BLaER1 treated with 17β-estradiol and CSF1 and Interleukin-3, amounts not matched to agents 10 nM and 100 nM (cell line): ENCODE measurements around the gene NACC2.
"Not testable (repeated sequence)": the region's sequence is repeated elsewhere in the genome, so short reads cannot be mapped to it uniquely, and the experiment has no call there.

Experiments used
- H3K27ac ChIP-seq, 11 experiments: shearing (Covaris generic); formaldehyde crosslinking; 2 replicates each; pipeline ENCODE4 v1.8.1; 2022
- H3K27me3 ChIP-seq, 11 experiments: shearing (Covaris generic); formaldehyde crosslinking; 2 replicates each; pipeline ENCODE4 v1.8.1; 2022
- H3K36me3 ChIP-seq, 11 experiments: shearing (Covaris generic); formaldehyde crosslinking; 2 replicates each; pipeline ENCODE4 v1.8.1; 2022
- H3K4me1 ChIP-seq, 10 experiments: shearing (Covaris generic); formaldehyde crosslinking; 2 replicates each; pipeline ENCODE4 v1.8.1; 2022
- H3K4me2 ChIP-seq, 11 experiments: shearing (Covaris generic); formaldehyde crosslinking; 2 replicates each; pipeline ENCODE4 v1.8.1; 2022
- H3K4me3 ChIP-seq, 10 experiments: shearing (Covaris generic); formaldehyde crosslinking; 2 replicates each; pipeline ENCODE4 v1.8.1; 2022
- H3K9ac ChIP-seq, 11 experiments: shearing (Covaris generic); formaldehyde crosslinking; 2 replicates each; pipeline ENCODE4 v1.8.1; 2022
- H3K9me3 ChIP-seq, 11 experiments: shearing (Covaris generic); formaldehyde crosslinking; replicated peaks in 1 of 11; 2 replicates each; pipeline ENCODE4 v1.8.1; 2022
- H4K20me1 ChIP-seq, 11 experiments: shearing (Covaris generic); formaldehyde crosslinking; 2 replicates each; pipeline ENCODE4 v1.8.1; 2022
- Cebpa-rat ChIP-seq, 11 experiments: shearing (Covaris generic); IDR thresholded peaks; 2 replicates each; pipeline ENCODE4 v1.8.1; 2022

The NACC2 gene

DNA sequence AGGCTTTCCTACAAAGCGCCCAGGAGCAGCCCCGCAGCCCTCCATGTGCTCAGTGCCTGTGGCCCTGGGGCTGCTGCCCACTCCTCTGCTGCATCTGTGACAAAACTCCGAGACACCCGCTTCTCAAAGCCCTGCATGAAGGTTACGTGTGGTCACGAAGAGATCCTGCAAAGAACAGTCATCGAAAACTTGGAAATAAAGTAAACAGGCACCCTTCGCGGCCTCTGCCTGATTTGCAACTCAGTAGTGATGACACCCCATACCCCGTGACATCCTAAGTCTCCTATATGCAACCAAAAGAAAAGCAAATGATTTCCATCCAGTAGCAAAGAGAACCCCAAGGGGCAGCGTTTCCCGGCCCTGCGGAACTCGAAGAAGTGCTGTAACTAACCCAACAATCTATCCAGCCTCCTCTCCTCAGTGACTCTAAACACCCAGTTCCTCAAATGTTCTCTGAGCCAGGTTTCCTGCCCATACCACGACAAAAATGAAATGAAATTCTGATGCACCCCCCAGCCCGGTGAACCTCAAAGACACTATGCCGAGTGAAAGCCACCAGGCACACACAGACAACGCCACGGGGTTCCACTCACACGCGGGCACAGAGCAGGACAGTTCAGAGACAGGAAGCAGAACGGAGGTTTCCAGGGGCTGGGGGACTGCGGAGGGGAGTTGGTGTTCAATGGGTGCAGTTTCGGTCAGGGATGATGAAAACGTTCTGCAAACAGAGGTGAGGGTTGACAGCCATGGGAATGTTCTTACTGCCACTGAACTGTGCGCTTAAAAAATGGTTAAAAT lies 19.0 kb downstream of the NACC2 start:
- peaks cover 0 to 10% (median 0%) of the 10 kb centered on the region in 11 experiments; a peak in 3 of 22 replicates for H3K27me3 ChIP-seq
- H3K4me1 ChIP-seq = peaks cover 35 to 66% (median 61%) of the 10 kb centered on the region in 10 experiments
- no peak for TF ChIP-seq Cebpa-rat (IDR thresholded peaks at IDR 0.05)
- H3K36me3 ChIP-seq = peaks cover 0 to 32% (median 0%) of the 10 kb centered on the region in 11 experiments; a peak in 3 of 22 replicates
- peak overlapping the region; percentile 67 to 94 (median 75) for H3K4me2 ChIP-seq
- H3K9me3 ChIP-seq = no peaks in the 10 kb centered on the region
- H3K27ac ChIP-seq = peak overlapping the region; percentile 5 to 76 (median 61); a peak in 19 of 22 replicates
- H4K20me1 ChIP-seq = peaks cover 0 to 75% (median 0%) of the 10 kb centered on the region in 11 experiments; a peak in 6 of 22 replicates
- peak overlapping the region; percentile 24 to 69 (median 42); a peak in 18 of 22 replicates for H3K9ac ChIP-seq
- H3K4me3 ChIP-seq = peak overlapping the region in 3 of 10 experiments; percentile 0 to 13 (median 12); a peak in 4 of 20 replicates

DNA sequence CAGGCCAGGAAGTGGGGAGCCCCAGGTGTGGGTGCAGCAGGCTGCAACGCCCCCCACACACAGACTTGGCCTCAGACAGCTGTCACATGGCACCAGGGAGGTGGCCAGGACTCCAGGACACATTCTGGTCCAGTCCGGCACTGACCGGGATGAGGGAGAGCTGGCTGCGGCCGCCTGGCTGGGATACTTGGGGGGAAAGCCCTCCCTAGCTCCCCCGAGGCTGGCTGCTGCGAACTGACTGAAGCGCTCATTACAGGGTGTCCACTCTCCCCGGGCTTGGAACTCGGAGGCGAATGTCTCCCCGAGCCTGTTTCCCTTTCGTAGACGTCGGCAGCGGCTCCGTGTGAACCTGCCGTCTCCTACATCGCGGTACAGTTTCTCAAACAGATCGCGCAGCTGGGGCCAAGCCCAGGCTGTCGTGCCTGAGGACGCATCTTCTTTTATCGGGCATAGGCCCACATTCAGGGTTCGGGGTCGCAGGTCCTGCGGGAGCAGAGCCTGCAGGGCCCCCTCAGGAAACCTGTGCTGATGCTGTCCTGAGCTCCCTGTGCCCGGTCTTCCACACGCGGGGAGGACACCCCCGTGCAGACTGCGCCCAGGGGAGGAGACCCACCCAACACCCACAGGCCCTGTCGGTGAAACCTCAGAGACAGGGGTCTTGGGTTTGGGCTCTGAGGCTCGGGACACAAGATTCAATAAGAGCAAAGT lies 19.8 kb downstream of the NACC2 start:
- Histone ChIP-seq H3K9ac (peak overlapping the region; percentile 24 to 69 (median 42); a peak in 18 of 22 replicates), H3K36me3 (peaks cover 0 to 35% (median 0%) of the 10 kb centered on the region in 11 experiments; a peak in 3 of 22 replicates), H3K27me3 (peaks cover 0 to 10% (median 0%) of the 10 kb centered on the region in 11 experiments; a peak in 3 of 22 replicates), H3K4me3 (peak overlapping the region in 3 of 10 experiments; percentile 0 to 13 (median 12); a peak in 3 of 20 replicates), H3K27ac (peak overlapping the region; percentile 5 to 76 (median 61); a peak in 18 of 22 replicates), H3K4me2 (peak overlapping the region; percentile 67 to 94 (median 75)), H4K20me1 (peaks cover 0 to 68% (median 0%) of the 10 kb centered on the region in 11 experiments; a peak in 6 of 22 replicates), H3K9me3 (peaks cover 0 to 2% (median 0%) of the 10 kb centered on the region in 11 experiments; a peak in 3 of 22 replicates), H3K4me1 (peaks cover 29 to 58% (median 53%) of the 10 kb centered on the region in 10 experiments)
- no peak for TF ChIP-seq Cebpa-rat (IDR thresholded peaks at IDR 0.05)

DNA sequence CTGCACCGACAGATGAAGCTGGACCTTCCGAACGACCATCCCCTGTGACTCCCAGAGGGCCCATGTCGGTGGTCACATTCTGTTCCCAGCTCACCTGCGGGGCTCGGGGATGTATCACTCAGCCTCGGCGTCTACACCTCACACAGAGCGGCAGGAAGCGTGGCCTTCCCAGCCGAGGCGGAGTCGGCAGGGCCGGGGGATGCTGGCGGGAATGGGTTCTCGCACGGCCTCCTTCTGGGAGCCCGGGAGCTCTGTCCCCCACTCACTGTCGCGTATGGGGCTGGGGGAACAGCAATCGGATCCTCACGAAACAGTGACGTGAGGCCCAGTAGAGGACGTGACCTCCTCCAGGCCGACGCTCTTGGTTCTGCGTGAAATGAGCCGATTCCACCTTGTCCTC lies 20.4 kb downstream of the NACC2 start:
- Histone ChIP-seq H3K27ac (peak overlapping the region in 3 of 11 experiments; percentile 74 to 76 (median 75); a peak in 4 of 22 replicates), H3K36me3 (peaks cover 0 to 37% (median 0%) of the 10 kb centered on the region in 11 experiments; a peak in 3 of 22 replicates), H3K4me3 (no peak overlapping the region), H3K9ac (peak overlapping the region in 3 of 11 experiments; percentile 58 to 69 (median 67); a peak in 4 of 22 replicates), H3K4me1 (peaks cover 23 to 52% (median 48%) of the 10 kb centered on the region in 10 experiments), H4K20me1 (peaks cover 0 to 62% (median 0%) of the 10 kb centered on the region in 11 experiments; a peak in 6 of 22 replicates), H3K4me2 (peak overlapping the region in 10 of 11 experiments; percentile 67 to 94 (median 79); a peak in 17 of 22 replicates), H3K27me3 (peaks cover 0 to 10% (median 0%) of the 10 kb centered on the region in 11 experiments; a peak in 3 of 22 replicates), H3K9me3 (peaks cover 0 to 8% (median 3%) of the 10 kb centered on the region in 11 experiments; a peak in 14 of 22 replicates)
- TF ChIP-seq Cebpa-rat (IDR thresholded peaks at IDR 0.05) = no peak

DNA sequence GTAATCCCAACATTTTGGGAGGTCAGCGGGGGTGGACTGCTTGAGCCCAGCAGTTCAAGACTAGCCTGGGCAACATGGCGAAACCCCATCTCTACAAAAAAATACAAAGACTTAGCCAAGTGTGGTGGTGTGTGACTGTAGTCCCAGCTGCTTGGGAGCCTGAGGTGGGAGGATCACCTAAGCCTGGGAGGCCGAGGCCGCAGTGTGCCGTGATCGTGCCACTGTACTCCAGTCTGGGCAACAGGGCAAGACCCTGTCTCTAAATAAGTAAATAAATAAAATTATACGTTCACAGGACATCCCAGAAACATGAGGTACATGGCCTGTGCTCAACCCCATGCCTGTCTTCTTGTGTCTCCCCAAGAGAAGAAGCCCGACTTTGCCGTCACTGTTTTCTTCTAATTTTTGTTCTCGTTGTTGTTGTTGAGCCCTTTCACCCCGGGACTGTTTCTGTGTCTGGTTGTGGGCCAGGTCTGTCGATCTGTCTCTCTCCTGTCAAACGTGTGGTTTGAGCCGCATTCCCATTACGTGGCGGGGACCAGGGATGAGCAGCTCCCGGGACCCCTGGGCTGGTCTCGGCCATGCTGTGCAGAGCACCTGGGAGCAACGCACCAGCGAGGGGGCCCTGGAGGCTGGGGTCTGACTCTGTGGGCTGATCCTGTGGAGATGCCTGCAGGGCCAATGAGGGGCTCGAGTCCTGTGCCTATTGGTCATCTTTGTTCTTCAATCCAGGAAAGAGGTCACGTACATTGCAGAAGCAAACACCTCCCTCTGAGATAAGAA lies 32.2 kb downstream of the NACC2 start:
- Histone ChIP-seq H3K4me3 (no peak overlapping the region), H3K4me1 (peaks cover 21 to 78% (median 33%) of the 10 kb centered on the region in 10 experiments), H4K20me1 (peaks cover 0 to 84% (median 0%) of the 10 kb centered on the region in 11 experiments; a peak in 6 of 22 replicates), H3K9me3 (peaks cover 4 to 16% (median 11%) of the 10 kb centered on the region in 11 experiments; a peak in 21 of 22 replicates), H3K4me2 (no peak overlapping the region), H3K27ac (no peak overlapping the region), H3K9ac (no peak overlapping the region), H3K36me3 (peaks cover 0 to 25% (median 0%) of the 10 kb centered on the region in 11 experiments; a peak in 5 of 22 replicates), H3K27me3 (no peaks in the 10 kb centered on the region)
- TF ChIP-seq Cebpa-rat (IDR thresholded peaks at IDR 0.05) = no peak

DNA sequence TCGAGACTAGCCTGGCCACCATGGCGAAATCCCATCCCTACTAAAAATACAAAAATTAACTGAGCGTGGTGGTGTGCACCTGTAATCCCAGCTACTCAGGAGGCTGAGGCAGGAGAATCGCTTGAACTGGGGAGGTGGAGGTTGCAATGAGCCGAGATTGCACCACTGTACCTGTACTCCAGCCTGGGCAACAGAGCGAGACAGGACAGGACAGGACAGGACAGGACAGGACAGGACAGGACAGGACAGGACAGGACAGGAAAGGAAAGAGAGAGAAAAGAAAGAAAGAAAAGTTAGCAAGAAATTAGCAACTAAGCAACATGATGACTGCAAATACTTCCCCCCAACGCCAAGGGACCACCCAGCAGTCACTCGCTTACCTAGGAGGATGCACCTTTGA lies 33.2 kb downstream of the NACC2 start:
- Histone ChIP-seq H3K4me1 (peaks cover 27 to 78% (median 39%) of the 10 kb centered on the region in 10 experiments), H4K20me1 (peaks cover 0 to 94% (median 0%) of the 10 kb centered on the region in 11 experiments; a peak in 6 of 22 replicates), H3K4me2 (peak overlapping the region in 2 of 11 experiments; percentile 99; a peak in 1 of 22 replicates), H3K36me3 (peaks cover 0 to 21% (median 0%) of the 10 kb centered on the region in 11 experiments; a peak in 4 of 22 replicates)
- not testable (repeated sequence) for H3K9ac ChIP-seq, H3K9me3 ChIP-seq, H3K27me3 ChIP-seq, H3K4me3 ChIP-seq, H3K27ac ChIP-seq

DNA sequence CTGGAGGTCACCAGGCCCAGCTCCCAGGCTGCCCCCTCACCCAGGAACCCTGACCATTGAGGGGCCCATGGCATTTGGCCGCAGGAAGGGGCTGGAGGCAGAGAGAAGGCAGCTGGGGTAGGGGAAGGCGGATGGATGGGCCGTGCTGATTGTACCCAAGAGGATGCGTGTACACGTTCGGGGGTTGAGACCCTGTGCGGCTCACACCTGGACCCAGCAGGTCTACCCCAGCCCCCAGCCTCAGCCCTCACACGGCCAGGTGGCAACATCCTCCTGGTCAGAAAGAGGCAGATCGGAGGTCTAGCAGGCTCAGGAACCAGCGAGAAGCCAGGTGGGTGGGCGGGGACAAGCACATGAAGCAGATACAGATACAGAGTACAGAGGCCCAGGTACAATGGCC lies 33.7 kb downstream of the NACC2 start:
- Histone ChIP-seq H4K20me1 (peaks cover 0 to 95% (median 0%) of the 10 kb centered on the region in 11 experiments; a peak in 6 of 22 replicates), H3K4me3 (no peak overlapping the region), H3K36me3 (peaks cover 0 to 21% (median 0%) of the 10 kb centered on the region in 11 experiments; a peak in 4 of 22 replicates), H3K9ac (peak overlapping the region in 2 of 11 experiments; percentile 58 to 64; a peak in 4 of 22 replicates), H3K4me1 (peaks cover 32 to 78% (median 42%) of the 10 kb centered on the region in 10 experiments), H3K27me3 (no peaks in the 10 kb centered on the region), H3K9me3 (peaks cover 0 to 2% (median 0%) of the 10 kb centered on the region in 11 experiments; a peak in 4 of 22 replicates), H3K27ac (peak overlapping the region in 5 of 11 experiments; percentile 6 to 77 (median 69); a peak in 7 of 22 replicates), H3K4me2 (peak overlapping the region in 3 of 11 experiments; percentile 52 to 99 (median 99); a peak in 6 of 22 replicates)
- no peak for TF ChIP-seq Cebpa-rat (IDR thresholded peaks at IDR 0.05)

DNA sequence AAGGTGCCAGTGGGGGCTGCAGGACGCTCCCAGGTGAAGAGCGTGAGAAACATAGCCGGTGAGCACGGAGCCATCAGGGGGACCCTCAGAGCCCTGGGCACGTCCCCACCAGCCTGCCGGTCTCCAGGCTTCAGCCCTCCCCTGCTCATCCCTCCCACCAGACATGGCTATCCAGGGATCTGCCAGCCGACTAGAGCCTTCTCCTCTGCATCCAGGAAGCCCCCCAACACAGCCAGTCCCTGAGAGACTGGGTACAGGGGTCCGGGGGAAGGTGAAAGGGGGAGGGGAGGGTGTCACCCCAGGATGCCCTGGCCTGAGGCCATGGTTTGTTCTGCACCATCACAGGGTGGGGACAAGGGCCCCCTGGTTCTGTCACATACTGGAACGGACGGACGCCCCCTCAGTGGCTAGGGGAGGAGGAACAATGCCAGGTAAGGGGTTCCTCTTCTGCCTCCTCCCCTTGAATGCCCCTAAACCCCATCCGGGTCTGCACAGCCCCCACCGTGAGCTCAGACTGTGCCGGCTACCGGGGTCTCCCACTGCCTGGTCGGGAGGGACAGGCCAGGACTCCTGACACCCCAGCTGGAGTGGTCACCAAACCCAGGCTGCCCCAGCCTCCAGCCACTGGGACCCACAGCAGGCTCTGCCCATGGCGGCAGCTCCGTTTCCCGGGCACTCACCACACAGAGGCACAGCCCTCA lies 34.3 kb downstream of the NACC2 start:
- no peak for TF ChIP-seq Cebpa-rat (IDR thresholded peaks at IDR 0.05)
- Histone ChIP-seq H3K4me1 (peaks cover 38 to 78% (median 48%) of the 10 kb centered on the region in 10 experiments), H3K27me3 (no peaks in the 10 kb centered on the region), H3K9me3 (no peaks in the 10 kb centered on the region), H3K36me3 (peaks cover 0 to 21% (median 0%) of the 10 kb centered on the region in 11 experiments; a peak in 4 of 22 replicates), H3K9ac (peak overlapping the region in 5 of 11 experiments; percentile 39 to 65 (median 58); a peak in 8 of 22 replicates), H3K4me2 (peak overlapping the region in 5 of 11 experiments; percentile 52 to 100 (median 99); a peak in 9 of 22 replicates), H4K20me1 (peaks cover 0 to 95% (median 0%) of the 10 kb centered on the region in 11 experiments; a peak in 6 of 22 replicates), H3K27ac (peak overlapping the region in 7 of 11 experiments; percentile 19 to 77 (median 69); a peak in 12 of 22 replicates), H3K4me3 (no peak overlapping the region)
